ENCODE results near the gene COBLL1.
"Not testable (repeated sequence)": the region's sequence is repeated elsewhere in the genome, so short reads cannot be mapped to it uniquely, and the experiment has no call there.

COBLL1 gene

GRCh38 chr2:164785457-164785856 lies 56.2 kb downstream of the COBLL1 start:
- DNase-seq: no peak

- DNase-seq: no peak
Observed at GRCh38 chr2:164784376-164784775, 57.2 kb downstream of the COBLL1 start.

DNA sequence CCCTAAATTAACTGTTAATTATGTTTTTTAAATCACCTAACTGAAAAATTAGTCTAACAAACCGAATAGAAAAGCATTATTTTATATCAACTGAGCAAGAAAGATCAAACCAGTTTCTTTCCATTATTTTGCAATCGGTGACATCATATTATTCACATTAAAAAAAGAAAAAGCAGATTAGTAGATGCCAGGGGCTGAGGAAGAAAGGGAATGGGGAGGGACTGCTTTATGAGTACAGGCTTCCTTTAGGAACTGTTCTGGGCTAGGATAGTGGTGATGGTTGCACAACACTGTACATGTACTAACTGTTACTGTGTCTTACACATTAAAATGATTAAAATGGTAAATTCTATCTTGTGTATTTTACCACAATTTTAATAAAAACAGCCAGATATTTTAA lies 59.3 kb downstream of the COBLL1 start:
- no peak for DNase-seq

DNA sequence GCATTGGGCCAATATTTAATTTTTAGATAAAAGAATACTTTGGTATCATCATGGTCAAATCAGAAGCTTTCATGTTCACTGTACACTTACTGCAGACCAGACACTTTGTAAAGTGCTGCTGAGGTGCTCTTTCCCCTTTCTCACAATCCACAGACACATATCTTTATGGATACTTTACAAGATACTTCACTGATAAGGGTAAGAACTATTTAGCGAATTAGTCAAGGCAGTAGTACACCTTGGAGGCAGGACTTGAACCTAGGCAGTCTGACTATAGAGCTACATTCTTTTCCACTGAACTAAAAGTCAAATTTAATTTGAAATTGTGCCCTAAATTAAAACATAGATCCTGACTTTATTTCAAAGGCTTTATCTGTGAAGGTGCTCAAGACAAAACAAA lies 60.2 kb downstream of the COBLL1 start:
- DNase-seq: no peak

DNA sequence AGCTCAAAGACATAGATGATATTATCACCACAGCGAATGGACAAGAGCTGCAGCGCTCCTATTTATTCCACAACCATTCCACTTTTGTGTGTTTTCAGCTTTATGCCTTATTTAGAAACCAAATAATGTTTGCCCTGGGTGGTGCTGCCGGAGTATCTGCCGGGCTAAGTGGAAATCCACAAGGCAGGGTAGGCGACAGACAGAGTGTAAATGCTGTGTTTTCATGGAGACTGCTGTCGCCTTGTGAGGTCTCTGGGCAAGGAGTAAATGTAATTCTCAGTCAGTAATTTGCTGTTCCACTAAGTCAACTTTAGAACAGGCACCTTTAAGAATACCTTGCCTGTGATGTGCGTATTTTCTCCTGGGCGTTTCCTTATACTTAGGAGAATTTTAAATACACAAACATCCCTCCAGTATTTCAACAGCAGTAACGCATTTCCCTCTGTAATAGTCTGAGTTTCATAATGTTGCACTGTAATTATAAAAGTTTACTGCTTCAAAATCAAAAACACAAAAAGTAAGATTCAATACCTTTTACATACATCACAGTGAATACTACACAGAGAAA lies 60.9 kb downstream of the COBLL1 start:
- DNase-seq: no peak

DNA sequence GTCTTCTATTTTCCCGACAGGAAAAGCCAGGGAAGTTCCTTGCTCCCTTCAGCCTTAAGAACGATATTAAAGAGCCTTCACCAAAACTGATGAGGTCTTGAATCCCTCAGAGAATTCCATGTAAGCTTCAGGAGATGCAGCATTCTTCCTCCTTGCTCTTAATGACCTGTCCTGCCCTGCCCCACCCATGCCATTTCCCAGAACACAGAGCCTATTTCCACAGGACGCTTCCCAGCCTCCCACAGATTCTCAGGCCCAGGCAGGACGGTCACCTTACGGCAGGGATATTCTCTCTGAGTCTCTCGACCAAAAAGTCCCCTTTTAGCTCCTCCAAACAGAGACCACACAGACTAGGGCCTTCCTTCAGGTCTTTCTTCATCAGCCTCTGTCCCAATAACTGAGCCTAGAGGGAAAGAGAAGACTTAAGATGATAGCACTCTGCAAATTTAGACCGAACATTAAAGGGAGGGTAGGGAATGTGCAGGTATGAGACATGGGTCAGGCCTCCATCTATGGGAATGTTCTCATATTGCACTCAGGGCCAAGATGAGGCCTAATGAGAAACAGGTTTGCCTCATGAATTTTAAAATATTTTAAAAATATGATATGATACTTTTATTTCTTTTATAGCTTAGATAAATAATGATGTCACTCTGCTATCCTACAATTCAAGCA lies 62.1 kb downstream of the COBLL1 start:
- DNase-seq: no peak

DNA sequence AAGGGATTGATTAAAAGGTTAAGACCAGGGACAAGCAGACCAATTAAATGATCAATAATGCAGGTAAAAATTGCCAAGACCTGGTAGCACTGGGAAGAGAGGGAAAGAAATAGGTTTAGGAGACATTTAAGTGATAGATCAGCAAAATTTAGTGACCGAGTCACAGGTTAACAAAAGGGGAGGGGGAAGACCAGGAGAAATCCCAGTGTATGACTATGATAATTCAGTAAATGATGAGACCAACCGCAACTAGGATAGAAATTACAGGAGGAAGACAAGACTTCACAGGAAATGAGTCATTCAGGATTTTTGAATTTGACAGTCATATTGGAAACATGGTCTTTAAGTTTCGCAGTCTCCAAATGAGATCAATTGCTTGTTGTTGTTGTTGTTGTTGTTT lies 62.9 kb downstream of the COBLL1 start:
- no peak for DNase-seq

- DNase-seq: no peak
Observed at GRCh38 chr2:164777847-164778461, 63.7 kb downstream of the COBLL1 start.

GRCh38 chr2:164773635-164774034 lies 68.0 kb downstream of the COBLL1 start:
- no peak for DNase-seq

DNA sequence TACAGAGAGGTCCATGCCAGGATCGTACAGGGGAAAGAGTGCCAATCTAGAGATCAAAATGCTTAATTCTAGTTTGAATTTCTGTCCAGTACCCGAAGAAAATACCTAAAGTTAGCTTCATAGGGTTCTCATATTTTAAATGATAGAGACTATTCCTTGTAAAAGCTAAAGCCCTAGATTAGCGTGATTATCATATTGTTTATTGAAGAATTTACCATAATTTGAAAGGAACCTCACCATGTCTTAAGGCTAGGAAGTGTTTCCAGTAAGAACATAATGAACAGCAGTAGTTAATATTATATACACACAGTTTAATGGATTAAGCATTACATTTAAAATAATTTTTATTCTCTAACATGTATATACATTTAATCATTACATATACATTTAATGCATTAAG lies 68.5 kb downstream of the COBLL1 start:
- no peak for DNase-seq

DNA sequence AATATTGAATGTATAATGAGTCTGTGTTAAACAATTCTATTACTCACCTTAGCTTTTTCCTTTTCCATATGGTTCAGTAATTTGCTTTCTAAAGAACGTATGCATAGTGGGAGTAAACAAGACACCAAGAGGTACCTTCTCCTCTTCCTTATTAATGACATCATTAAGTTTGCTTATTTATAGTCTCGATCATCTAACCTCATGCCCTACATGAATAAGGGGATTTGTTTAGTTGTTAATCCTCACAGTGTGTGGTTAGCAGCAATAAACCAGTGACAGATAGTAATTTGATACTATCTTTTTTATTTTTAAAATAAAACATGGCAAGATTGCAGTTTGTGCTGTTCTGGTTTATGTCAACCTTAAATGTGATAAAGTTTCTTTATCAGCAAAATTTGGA lies 69.7 kb downstream of the COBLL1 start:
- no peak for DNase-seq

- no peak for DNase-seq
Observed at GRCh38 chr2:164770421-164770916, 71.2 kb downstream of the COBLL1 start.

DNA sequence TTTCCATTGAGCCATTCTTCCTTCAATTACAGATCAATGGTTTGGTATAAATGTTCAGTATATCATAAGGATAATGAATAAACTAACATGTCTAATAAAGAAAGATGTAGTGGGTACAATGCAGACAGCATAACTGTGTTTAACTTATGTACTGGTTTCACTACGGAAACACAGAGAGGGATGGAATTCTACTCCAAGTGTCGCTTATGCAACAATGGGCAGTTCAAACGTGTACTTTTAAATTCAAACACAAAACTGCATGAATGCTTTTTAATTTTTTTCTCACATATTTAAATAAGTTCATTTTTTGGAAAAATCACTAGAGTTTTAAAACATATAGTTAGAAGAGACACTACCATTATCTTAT lies 74.7 kb downstream of the COBLL1 start:
- DNase-seq: no peak

GRCh38 chr2:164766216-164766953 lies 75.2 kb downstream of the COBLL1 start:
- DNase-seq: no peak

DNA sequence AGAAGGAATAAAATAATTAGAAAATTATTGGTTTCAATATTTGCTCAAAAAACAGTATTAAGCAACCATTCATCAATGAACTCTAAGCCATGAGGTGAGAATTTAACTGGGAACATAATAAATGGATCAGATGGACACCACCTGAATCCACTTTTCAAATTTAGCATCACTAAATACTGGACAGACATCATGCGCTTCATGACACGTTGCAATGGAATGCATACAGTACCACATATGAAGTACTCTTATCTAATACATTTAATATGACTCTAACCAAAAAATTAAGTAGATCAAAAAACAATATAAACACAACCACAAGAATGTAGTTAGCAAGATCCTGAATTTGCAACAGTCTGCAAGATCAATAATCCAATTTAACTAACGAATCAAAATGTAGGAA lies 76.6 kb downstream of the COBLL1 start:
- no peak for DNase-seq

DNA sequence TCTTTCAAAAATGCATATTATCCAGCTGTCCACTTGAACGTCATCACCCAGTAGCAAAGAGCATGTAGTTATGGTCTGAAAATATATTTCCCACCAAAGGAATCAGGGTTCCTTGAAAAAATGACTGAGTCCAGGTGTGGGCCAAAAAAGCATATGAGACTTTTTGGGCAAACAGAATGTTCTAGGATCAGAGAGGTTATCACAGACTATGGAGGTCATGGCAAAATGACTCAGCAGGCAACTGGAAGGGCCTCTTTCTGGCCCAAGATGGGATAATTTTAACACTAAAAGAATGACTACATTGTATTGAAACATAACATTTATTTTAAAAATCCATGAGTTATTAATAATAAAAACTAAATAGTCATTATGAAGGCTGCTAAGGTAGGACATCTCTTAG lies 77.1 kb downstream of the COBLL1 start:
- DNase-seq: no peak

- no peak for DNase-seq
Observed at GRCh38 chr2:164763431-164763830, 78.2 kb downstream of the COBLL1 start.

DNA sequence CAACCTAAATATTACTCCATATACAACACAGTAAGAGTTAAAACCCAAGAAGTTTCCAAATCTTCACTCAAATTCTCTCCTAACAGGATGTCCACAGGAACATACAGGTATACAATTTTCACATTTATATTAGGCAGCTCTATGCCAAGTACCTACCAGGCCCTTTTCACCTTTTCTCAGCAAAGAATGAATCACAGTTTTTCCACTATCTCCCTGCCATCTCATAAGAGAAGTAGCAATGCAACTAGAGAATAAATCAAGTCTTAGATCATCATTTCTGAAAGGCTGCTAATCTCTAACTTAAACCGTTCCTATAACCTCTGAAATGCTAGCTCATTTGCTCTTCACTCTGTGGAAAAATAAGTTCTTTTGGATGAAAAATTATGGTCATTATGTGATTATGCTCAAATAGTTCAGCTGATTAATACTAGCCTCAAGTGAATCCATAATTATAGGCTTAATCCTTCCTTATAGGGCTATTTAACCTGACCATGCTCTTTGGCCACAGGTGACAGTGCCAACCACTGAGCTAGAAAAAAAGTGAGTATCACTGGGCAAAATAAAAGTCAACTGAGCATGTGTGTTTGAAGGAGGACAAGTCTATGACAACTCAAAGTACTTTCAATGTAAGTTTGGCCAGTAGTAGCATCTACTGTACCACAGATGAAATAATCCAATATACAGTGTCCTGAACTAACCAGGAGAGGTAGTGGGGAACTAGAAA lies 79.7 kb downstream of the COBLL1 start:
- no peak for DNase-seq

DNA sequence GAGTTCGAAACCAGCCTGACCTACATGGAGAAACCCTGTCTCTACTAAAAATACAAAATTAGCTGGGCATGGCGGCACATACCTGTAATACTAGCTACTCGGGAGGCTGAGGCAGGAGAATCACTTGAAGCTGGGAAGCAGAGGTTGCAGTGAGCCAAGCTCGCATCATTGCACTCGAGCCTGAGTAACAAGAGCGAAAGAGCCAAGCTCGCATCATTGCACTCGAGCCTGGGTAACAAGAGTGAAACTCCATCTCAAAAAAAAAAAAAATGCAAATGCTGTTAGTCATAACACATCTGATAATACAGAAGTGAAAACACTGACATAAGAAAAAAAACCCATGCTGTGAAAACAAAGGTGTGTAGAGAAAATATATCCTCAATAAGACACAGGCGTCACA lies 80.4 kb downstream of the COBLL1 start:
- not testable (repeated sequence) for DNase-seq

DNA sequence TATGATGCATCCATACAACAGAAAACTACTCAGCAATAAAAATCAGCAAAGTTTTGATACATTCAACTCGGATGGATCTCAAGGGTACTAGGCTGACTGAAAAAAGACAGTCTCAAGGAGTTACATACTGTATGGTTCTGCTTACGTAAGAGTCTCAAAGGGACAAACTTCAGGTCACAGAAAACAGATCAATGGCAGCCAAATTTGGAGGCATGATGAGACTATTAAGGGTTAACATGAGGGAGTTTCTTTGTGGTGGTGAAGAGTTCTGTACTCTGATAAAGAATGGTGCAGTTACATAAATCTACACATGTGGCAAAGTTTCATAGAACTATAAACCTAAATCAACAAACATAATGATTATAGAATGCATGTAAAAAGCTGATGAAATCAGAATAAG lies 81.4 kb downstream of the COBLL1 start:
- DNase-seq: no peak

DNA sequence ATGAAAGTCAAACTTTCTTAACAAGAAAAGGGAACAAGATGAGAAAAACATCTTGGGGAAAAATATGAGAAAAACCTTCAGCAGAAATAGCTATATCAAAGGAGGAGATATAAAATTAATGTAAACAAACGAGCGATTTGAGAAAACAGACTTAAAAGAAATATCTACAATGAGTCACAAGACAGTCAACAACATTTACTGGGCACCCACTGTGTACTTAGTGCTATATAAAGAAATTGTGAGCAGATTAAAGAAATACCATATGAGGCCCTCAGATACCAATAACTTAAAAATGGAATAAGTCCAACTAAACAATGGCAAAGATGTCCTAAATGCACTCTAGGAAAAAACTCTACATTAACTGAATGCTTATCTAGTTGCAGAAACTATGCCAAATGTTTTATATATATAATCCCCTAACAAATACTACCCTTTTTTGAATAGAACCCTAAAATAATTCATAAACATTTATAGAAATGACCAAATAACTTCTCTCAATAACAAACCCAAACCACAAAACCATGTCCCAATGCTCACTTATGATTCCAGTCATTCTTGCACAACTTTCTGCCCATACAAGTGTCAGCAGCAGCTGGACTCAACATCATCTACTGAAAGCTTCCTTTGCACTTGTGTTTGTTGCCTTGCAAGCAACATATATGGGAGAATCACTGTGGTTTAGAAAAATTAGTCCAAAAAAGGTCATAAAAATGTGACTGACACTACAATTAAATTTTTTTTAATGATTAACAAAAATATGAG lies 83.5 kb downstream of the COBLL1 start:
- no peak for DNase-seq

DNA sequence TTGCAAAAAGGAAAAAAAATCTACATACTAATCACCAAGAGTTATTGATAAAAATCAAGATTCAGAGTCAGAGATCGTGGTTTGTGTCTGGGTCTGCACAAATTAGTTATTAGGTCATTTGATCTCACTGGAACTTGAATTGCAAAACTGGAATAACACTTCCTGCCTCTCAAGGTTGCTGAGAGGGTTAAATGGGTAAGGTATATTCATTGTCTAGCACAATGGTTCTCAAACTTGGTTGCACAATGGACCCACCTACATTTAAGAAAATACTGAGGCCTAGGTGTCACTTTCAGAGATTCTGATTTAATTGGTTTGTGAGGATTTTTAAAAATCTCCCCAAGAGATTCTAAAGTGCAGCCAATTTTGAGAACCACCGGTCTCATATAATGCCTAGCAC lies 84.8 kb downstream of the COBLL1 start:
- DNase-seq: no peak

Measured in activated CD4-positive, alpha-beta T cell treated with anti-CD3 and anti-CD28 coated beads, Interleukin-2, amount 50 U/mL, for 1 hour (primary cell).